GM19328 (cell line): ENCODE results near the gene CLEC1B.
"Not testable (repeated sequence)": the region's sequence is repeated elsewhere in the genome, so short reads cannot be mapped to it uniquely, and the experiment has no call there.

Experiments used
- ATAC-seq: cut with Tn5 transposase; IDR thresholded peaks from one replicate; pipeline ENCODE4 v1.9.1; 2021; ENCODE audit warnings: mild to moderate bottlenecking, moderate library complexity; ENCODE audit not compliant: unreplicated experiment

Gene CLEC1B

GRCh38 chr12:9975614-9976013, 23.3 kb downstream of the CLEC1B start:
- no peak for ATAC-seq

- ATAC-seq: not testable (repeated sequence)
Measured at GRCh38 chr12:9974731-9975130, 24.2 kb downstream of the CLEC1B start.

- no peak for ATAC-seq
Measured at GRCh38 chr12:9973949-9974348, 25.0 kb downstream of the CLEC1B start.

- ATAC-seq: no peak
Measured at GRCh38 chr12:9971181-9971580, 27.7 kb downstream of the CLEC1B start, which contains the start of gene CLEC12A. Gene CLEC12A (plus strand): TSS chr12:9971409. CDS start chr12:9971597, 188 bp downstream.

GRCh38 chr12:9969673-9970072, 29.2 kb downstream of the CLEC1B start:
- no peak for ATAC-seq

- ATAC-seq: no peak
Measured at GRCh38 chr12:9961901-9962300, 37.0 kb downstream of the CLEC1B start.

- ATAC-seq: no peak
Measured at GRCh38 chr12:9961106-9961505, 37.8 kb downstream of the CLEC1B start.

GRCh38 chr12:9960590-9960989, 38.3 kb downstream of the CLEC1B start:
- no peak for ATAC-seq

- no peak for ATAC-seq
Measured at GRCh38 chr12:9957834-9958233, 41.1 kb downstream of the CLEC1B start.

GRCh38 chr12:9952954-9953729, 45.8 kb downstream of the CLEC1B start:
- not testable (repeated sequence) for ATAC-seq

GRCh38 chr12:9951026-9951675, 47.8 kb downstream of the CLEC1B start:
- ATAC-seq: no peak

GRCh38 chr12:9948606-9949296, 50.2 kb downstream of the CLEC1B start:
- peak; percentile 94 for ATAC-seq

- ATAC-seq: no peak
Measured at GRCh38 chr12:9947674-9948073, 51.2 kb downstream of the CLEC1B start.

- ATAC-seq: no peak
Measured at GRCh38 chr12:9944391-9944790, 54.5 kb downstream of the CLEC1B start.

- ATAC-seq: no peak
Measured at GRCh38 chr12:9943240-9943639, 55.7 kb downstream of the CLEC1B start.
